GM12873 (cell line): Measurements from ENCODE around the gene MAGI2.

Experiments
- TF ChIP-seq, protein P1 (sequence below): IDR thresholded peaks from 2 replicates; pipeline ENCODE4 v1.5.1; 2012; ENCODE audit warnings: low read depth, mild to moderate bottlenecking, moderate library complexity, low read length, control low read depth; ENCODE audit not compliant: insufficient read depth; ENCODE audit errors: missing control alignments

MAGI2 gene

DNA sequence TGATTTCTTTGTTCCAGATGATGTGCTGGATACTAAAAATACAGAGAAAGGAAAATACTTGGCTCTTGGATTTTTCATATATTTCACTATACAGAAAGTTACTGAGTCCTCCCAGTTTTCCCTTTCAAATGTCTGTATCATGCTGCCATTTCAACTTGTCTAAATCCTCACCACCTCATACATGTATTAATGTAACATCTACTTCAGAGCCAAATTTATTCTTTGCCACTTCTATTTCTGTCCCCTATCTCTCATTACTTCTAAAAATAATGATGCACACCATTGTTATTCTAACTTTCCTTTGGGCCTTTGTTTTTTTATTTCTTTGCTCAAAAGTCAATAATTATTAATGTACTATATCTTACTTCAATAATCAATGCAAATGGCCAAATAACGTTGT lies 312.2 kb downstream of the MAGI2 start:
- TF ChIP-seq, protein P1, sequence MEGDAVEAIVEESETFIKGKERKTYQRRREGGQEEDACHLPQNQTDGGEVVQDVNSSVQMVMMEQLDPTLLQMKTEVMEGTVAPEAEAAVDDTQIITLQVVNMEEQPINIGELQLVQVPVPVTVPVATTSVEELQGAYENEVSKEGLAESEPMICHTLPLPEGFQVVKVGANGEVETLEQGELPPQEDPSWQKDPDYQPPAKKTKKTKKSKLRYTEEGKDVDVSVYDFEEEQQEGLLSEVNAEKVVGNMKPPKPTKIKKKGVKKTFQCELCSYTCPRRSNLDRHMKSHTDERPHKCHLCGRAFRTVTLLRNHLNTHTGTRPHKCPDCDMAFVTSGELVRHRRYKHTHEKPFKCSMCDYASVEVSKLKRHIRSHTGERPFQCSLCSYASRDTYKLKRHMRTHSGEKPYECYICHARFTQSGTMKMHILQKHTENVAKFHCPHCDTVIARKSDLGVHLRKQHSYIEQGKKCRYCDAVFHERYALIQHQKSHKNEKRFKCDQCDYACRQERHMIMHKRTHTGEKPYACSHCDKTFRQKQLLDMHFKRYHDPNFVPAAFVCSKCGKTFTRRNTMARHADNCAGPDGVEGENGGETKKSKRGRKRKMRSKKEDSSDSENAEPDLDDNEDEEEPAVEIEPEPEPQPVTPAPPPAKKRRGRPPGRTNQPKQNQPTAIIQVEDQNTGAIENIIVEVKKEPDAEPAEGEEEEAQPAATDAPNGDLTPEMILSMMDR = no peak

DNA sequence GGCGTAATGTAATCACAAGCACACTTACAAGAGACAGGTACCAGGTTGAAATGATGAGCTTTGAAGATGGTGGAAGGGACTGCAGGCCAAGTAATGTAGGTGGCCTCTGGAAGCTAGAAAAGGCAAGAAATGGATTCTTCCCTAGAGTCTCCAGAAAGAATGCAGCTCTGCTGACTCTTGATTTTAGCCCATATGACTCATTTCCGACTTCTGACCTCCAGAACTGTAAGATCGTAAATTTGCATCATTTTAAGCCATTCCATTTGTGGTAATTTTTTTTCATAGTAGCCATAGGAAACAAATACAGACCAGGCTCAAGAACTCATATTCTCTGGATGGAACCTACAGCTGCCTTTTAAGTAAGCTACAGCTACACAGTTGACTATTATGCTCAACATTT lies 315.5 kb downstream of the MAGI2 start:
- TF ChIP-seq, protein P1 = no peak

DNA sequence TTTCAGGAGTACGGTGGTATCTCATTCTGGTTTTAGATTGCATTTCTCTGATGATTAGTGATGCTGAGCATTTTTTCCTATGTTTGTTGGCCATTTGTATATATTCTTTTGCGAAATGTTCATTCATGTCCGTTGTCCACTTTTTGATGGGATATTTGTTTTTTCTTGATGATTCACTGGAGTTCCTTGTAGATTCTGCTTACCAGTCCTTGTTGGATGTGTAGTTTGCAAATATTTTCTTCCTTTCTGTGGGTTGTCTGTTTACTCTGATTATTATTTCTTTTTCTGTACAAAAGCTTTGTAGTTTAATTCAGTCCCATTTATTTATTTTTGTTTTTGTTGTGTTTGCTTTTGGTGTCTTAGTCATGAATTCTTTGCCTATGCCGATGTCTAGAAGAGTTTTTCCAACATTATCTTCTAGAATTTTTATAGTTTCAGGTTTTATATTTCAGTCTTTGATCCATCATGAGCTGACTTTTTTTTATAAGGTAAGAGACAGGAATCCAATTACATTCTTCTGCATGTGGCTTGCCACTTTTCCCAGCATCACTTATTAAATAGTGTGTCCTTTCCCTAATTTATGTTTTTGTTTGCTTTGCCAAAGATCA lies 320.5 kb downstream of the MAGI2 start:
- TF ChIP-seq, protein P1 = no peak

DNA sequence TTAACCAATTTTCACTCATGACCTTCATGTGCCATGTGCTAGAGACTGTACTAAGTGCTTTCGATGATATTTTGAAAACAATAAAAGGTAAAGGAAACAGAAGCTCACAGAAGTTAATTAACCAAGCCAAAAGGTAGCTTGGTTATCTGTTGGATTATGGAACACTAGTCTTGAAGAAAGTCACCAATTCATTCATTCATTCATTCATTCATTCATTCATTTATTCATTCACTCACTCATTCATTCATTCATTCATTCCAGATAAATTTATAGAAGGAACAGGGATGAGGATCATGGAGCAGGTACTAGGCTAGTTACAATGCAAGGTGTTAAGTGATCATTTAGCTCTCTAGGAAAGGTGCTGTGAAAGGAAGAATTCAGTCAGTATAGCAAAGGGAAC lies 322.8 kb downstream of the MAGI2 start:
- TF ChIP-seq, protein P1 = no peak

DNA sequence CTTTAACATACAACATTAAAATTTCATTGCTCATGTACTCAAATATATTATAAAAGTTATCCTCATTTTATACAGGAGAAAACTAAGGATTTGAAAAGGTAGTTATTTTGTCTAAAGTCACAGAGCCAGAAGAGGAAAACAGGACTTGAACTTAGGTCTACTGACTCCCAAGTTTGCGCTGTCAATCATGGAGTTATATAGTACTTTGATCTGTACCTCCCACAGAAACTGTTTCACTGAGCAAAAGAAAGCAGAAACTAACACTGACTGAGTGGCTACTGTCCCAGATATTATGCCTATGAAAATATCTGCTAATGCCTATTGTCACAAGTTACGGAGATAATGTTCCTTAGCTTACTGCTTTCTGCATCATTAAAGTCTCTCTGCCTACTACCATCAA lies 329.1 kb downstream of the MAGI2 start:
- TF ChIP-seq, protein P1 = no peak

DNA sequence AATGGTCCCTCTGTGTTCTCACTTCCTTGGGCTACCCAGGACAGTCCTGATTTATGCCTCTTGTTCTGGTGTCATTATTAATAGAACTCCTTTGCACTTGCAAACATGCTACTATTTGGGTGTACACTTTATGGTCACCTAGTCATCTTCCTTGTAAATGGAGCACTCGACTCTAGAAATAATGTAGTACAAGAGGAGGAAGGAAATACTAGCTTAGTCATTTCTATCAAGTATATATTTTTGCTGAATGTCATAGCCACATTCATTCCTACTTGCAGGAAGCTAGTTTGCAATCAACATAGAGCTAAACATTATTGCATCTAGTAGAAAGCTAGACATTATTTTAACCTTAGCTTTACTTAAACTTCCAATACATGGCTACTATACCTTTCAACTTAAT lies 335.3 kb downstream of the MAGI2 start:
- TF ChIP-seq, protein P1 = no peak

DNA sequence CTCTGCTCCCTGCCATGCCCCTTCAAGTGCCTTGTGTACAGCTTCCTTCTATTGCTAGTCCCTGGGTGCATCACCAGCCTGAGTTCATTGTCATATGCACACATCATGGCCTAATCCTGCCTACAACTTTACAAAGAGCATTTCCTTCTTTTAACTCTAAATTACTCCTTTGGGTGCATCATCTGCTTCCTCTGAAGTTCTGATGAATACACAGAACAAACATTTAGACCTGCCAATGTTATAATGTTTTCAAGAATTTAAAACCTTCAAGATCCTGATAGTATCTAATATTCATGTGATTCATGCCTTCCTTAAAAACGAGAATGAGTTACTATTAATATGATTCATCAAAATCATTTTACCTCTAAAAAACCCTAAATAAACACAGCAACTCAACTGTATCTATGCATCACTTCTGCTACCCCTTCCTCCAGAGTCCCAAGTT lies 357.1 kb downstream of the MAGI2 start:
- TF ChIP-seq, protein P1 = no peak

DNA sequence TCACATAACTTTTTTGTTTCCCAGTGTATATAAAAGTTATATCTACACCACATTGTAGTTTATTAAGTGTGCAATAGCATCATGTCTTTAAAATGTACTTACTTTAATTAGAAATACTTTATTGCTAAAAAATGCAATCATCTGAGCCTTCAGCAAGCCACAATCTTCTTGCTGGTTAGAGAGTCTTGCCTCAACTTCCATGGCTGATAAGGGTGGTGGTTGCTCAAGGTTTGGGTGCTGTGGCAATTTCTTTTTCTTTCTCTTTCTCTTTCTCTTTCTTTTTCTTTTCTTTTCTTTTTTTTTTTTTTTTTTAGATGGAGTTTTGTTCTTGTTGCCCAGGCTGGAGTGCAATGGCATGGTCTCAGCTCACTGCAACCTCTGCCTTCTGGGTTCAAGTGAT lies 360.0 kb downstream of the MAGI2 start:
- TF ChIP-seq, protein P1 = no peak
